GM19372 (cell line): ENCODE data around the gene MRPL17.

Experiments
- ATAC-seq: cut with Tn5 transposase; IDR thresholded peaks from one replicate; pipeline ENCODE4 v1.9.1; 2021; ENCODE audit warnings: mild to moderate bottlenecking, low read depth, moderate library complexity; ENCODE audit not compliant: unreplicated experiment

The MRPL17 gene

GRCh38 chr11:6655020-6655789 lies 27.9 kb downstream of the MRPL17 start:
- ATAC-seq = no peak

GRCh38 chr11:6654281-6655019 lies 28.7 kb downstream of the MRPL17 start:
- ATAC-seq = no peak

GRCh38 chr11:6653656-6654055 lies 29.5 kb downstream of the MRPL17 start:
- no peak for ATAC-seq

- no peak for ATAC-seq
These were observed 30.0 kb downstream of the MRPL17 start for GRCh38 chr11:6653097-6653496.

GRCh38 chr11:6652182-6652581 lies 31.0 kb downstream of the MRPL17 start:
- no peak for ATAC-seq

- ATAC-seq = no peak
These were observed 32.2 kb downstream of the MRPL17 start for GRCh38 chr11:6650980-6651379.

- ATAC-seq = no peak
These were observed 33.0 kb downstream of the MRPL17 start for GRCh38 chr11:6650104-6650503.

- ATAC-seq = no peak
These were observed 34.6 kb downstream of the MRPL17 start for GRCh38 chr11:6648501-6648900.

- no peak for ATAC-seq
These were observed 35.3 kb downstream of the MRPL17 start for GRCh38 chr11:6647836-6648235.

- peak; percentile 88 for ATAC-seq
These were observed 36.0 kb downstream of the MRPL17 start for GRCh38 chr11:6646918-6647679.

GRCh38 chr11:6646576-6646917 lies 36.6 kb downstream of the MRPL17 start:
- ATAC-seq = no peak

- ATAC-seq = no peak
These were observed 37.1 kb downstream of the MRPL17 start for GRCh38 chr11:6646071-6646470.

- no peak for ATAC-seq
These were observed 40.2 kb downstream of the MRPL17 start for GRCh38 chr11:6642957-6643356.

GRCh38 chr11:6640985-6641701 lies 42.0 kb downstream of the MRPL17 start:
- no peak for ATAC-seq

- ATAC-seq = no peak
These were observed 42.8 kb downstream of the MRPL17 start for GRCh38 chr11:6640036-6640984.

- ATAC-seq = no peak
These were observed 44.7 kb downstream of the MRPL17 start for GRCh38 chr11:6638429-6638828.

- no peak for ATAC-seq
These were observed 45.3 kb downstream of the MRPL17 start for GRCh38 chr11:6637871-6638270.

- no peak for ATAC-seq
These were observed 46.7 kb downstream of the MRPL17 start for GRCh38 chr11:6636480-6636879.

- ATAC-seq = no peak
These were observed 47.8 kb downstream of the MRPL17 start for GRCh38 chr11:6635082-6635932.
